ENCODE measurements around the gene RHOXF1. TPM values are rescaled to one million over a fixed set of nuclear protein-coding genes. Genes with fewer than 3 reads are reported as not detected.
"Not testable (repeated sequence)": the region's sequence is repeated elsewhere in the genome, so short reads cannot be mapped to it uniquely, and the experiment has no call there.

The RHOXF1 gene
- polyA plus RNA-seq, 1 experiment, result not detected

- TF ChIP-seq CTCF (IDR thresholded peaks at IDR 0.05; ENCODE audit: insufficient read depth, low read depth, low read length), result no peak
- Histone ChIP-seq H3K4me3 (ENCODE audit: low read depth, low read length) (no peak overlapping the region), H3K27me3 (ENCODE audit: control insufficient read depth, insufficient read depth, low read length) (no peaks in the 10 kb centered on the region), H3K36me3 (ENCODE audit: control insufficient read depth, insufficient read depth, low read length) (no peaks in the 10 kb centered on the region)
- CTCF ChIA-PET, result no interaction called here
- POLR2A ChIA-PET, result no interaction called here
- DNase-seq (ENCODE audit: low read depth), result no peak
Observed at GRCh38 chrX:120090208-120090607, 25.5 kb downstream of the RHOXF1 start.

- POLR2A ChIA-PET, result no interaction called here
- Histone ChIP-seq H3K36me3 (ENCODE audit: control insufficient read depth, insufficient read depth, low read length) (no peaks in the 10 kb centered on the region), H3K27me3 (ENCODE audit: control insufficient read depth, insufficient read depth, low read length) (no peaks in the 10 kb centered on the region), H3K4me3 (ENCODE audit: low read depth, low read length) (no peak overlapping the region)
- TF ChIP-seq CTCF (IDR thresholded peaks at IDR 0.05; ENCODE audit: insufficient read depth, low read depth, low read length), result no peak
- CTCF ChIA-PET, result no interaction called here
- DNase-seq (ENCODE audit: low read depth), result no peak
Observed at GRCh38 chrX:120087289-120088017, 28.3 kb downstream of the RHOXF1 start.

- DNase-seq (ENCODE audit: low read depth); CTCF ChIA-PET; POLR2A ChIA-PET: not testable (repeated sequence)
Observed at GRCh38 chrX:120085553-120086185, 30.0 kb downstream of the RHOXF1 start.

GRCh38 chrX:120077590-120077989, 38.1 kb downstream of the RHOXF1 start, which contains the start of gene RHOXF2B:
Gene RHOXF2B (minus strand): TSS chrX:120077690. CDS start chrX:120077552, 138 bp downstream.
- H3K4me3 ChIP-seq (ENCODE audit: low read depth, low read length); H3K36me3 ChIP-seq (ENCODE audit: control insufficient read depth, insufficient read depth, low read length); DNase-seq (ENCODE audit: low read depth); CTCF ChIA-PET; POLR2A ChIA-PET; H3K27me3 ChIP-seq (ENCODE audit: control insufficient read depth, insufficient read depth, low read length): not testable (repeated sequence)

More at GRCh38 chrX:120085553-120086185, 30.0 kb downstream of the RHOXF1 start:
- not testable (repeated sequence) for H3K36me3 ChIP-seq (ENCODE audit: control insufficient read depth, insufficient read depth, low read length); H3K4me3 ChIP-seq (ENCODE audit: low read depth, low read length); H3K27me3 ChIP-seq (ENCODE audit: control insufficient read depth, insufficient read depth, low read length)

- H3K36me3 ChIP-seq (ENCODE audit: control insufficient read depth, insufficient read depth, low read length); CTCF ChIA-PET; H3K4me3 ChIP-seq (ENCODE audit: low read depth, low read length); POLR2A ChIA-PET; H3K27me3 ChIP-seq (ENCODE audit: control insufficient read depth, insufficient read depth, low read length); DNase-seq (ENCODE audit: low read depth): not testable (repeated sequence)
Observed at GRCh38 chrX:120066169-120066568, 49.5 kb downstream of the RHOXF1 start.

Other genes with a start within 250 kb of the RHOXF1 start
- 15.7 and 15.8 TPM in 2 replicates for gene RNF113A, start 244.2 kb downstream of the RHOXF1 start, polyA plus RNA-seq (2011; rRNA removed)
- 58.9 and 133 TPM in 2 replicates for gene NDUFA1, start 244.1 kb downstream of the RHOXF1 start, polyA plus RNA-seq (2011; rRNA removed)
- not detected in 2 replicates for gene AKAP14, start 220.0 kb downstream of the RHOXF1 start, polyA plus RNA-seq (2011; rRNA removed)
- gene NKAP, start 172.2 kb downstream of the RHOXF1 start, polyA plus RNA-seq (2011; rRNA removed), result 2.1 and 3.1 TPM in 2 replicates
- not detected in 2 replicates for gene RHOXF2B, start 38.2 kb downstream of the RHOXF1 start, polyA plus RNA-seq (2011; rRNA removed)
- not detected in 2 replicates for gene RHOXF2, start 42.7 kb upstream of the RHOXF1 start, polyA plus RNA-seq (2011; rRNA removed)
- 2.2 and 4.6 TPM in 2 replicates for gene ZBTB33, start 134.9 kb upstream of the RHOXF1 start, polyA plus RNA-seq (2011; rRNA removed)
- 0.10 and 0.17 TPM in 2 replicates for gene TMEM255A, start 195.5 kb upstream of the RHOXF1 start, polyA plus RNA-seq (2011; rRNA removed)
- gene ATP1B4, start 246.2 kb upstream of the RHOXF1 start, polyA plus RNA-seq (2011; rRNA removed), result not detected in 2 replicates

Data from BJ (cell line).